Measurements from ENCODE around the gene CHRNB2.

The CHRNB2 gene

DNA sequence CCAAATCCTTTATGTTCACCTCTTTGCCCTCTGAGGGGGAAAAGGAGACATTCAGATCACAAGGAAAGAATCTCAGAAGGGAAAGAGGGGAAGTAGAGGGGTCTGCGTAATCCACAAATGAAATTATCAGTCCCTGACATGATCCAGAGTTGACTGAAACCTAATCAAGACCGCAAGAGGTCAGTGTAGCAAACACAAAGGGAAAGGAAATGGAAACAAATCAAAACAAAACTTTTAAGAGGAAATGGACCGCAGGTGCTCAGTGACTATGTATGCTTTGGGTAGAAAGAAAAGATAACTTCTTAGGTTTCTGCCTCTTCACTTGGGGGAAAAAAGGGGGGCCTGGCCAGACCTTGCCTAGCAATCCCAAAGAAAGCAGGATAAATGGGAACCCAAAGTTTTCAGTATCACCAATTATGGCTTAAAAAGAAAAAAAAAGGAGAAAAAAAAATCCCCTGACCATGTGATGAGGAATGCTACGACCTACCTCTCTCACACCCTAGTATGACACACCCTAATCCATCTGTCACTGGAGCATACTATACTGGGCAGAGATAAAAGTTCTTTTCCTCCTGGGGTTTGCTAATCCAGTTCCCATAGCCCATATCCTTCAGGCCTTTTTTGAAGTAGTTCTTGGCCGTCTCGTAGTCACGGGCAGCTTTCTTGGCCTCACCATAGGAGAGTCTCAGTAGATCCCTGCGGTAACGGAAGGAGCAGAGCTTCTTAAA, 16.9 kb downstream of the CHRNB2 start:
- Histone ChIP-seq H3K4me3 (ENCODE audit: insufficient read depth, low read length, poor library complexity, severe bottlenecking) (no peak overlapping the region), H4K20me1 (ENCODE audit: low read depth, low read length) (no peaks in the 10 kb centered on the region), H3K9me3 (ENCODE audit: insufficient read depth, low read length) (no peaks in the 10 kb centered on the region), H3K4me2 (ENCODE audit: low read depth, low read length, poor library complexity, severe bottlenecking) (no peak overlapping the region), H3K79me2 (ENCODE audit: insufficient read depth, low read length) (no peaks in the 10 kb centered on the region), H2AFZ (ENCODE audit: low read depth, low read length, severe bottlenecking) (no peak overlapping the region), H3K9me2 (replicated peaks; ENCODE audit: insufficient read depth, low read length) (no peaks in the 10 kb centered on the region), H3K9ac (ENCODE audit: low read length) (no peak overlapping the region), H3F3A (ENCODE audit: insufficient read depth) (no peaks in the 10 kb centered on the region), H3K27ac (ENCODE audit: low read depth, low read length) (no peak overlapping the region), H3K27me3 (ENCODE audit: low read length) (no peaks in the 10 kb centered on the region), H3K36me3 (ENCODE audit: low read length) (peaks cover 33% of the 10 kb centered on the region)
- TF ChIP-seq, protein P1, sequence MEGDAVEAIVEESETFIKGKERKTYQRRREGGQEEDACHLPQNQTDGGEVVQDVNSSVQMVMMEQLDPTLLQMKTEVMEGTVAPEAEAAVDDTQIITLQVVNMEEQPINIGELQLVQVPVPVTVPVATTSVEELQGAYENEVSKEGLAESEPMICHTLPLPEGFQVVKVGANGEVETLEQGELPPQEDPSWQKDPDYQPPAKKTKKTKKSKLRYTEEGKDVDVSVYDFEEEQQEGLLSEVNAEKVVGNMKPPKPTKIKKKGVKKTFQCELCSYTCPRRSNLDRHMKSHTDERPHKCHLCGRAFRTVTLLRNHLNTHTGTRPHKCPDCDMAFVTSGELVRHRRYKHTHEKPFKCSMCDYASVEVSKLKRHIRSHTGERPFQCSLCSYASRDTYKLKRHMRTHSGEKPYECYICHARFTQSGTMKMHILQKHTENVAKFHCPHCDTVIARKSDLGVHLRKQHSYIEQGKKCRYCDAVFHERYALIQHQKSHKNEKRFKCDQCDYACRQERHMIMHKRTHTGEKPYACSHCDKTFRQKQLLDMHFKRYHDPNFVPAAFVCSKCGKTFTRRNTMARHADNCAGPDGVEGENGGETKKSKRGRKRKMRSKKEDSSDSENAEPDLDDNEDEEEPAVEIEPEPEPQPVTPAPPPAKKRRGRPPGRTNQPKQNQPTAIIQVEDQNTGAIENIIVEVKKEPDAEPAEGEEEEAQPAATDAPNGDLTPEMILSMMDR (IDR thresholded peaks at IDR 0.05; ENCODE audit: insufficient read depth, low read length, poor library complexity, severe bottlenecking): no peak
- TF ChIP-seq EZH2phosphoT487 (conservative IDR thresholded peaks at IDR 0.05; ENCODE audit: low read length): no peak

DNA sequence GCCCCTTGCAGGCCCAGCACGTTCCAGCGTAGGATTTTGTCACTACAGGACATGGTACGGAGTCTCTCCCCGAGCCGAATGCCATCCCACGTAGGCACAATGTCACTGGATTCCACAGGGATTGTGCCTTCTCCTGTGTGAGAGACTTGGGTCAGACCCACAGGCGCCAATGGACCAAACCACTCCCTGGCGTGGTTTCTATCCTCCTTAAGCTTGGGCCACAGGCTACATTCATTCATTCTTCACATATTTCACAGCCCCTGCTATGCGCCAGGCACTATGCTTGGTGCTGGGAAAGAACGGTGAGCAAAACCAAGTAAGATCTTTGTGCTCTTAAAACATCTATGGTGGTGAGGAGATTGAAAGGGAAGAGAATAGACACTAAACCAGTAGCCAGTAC, 18.7 kb downstream of the CHRNB2 start:
- Histone ChIP-seq H3K27me3 (ENCODE audit: low read length) (no peaks in the 10 kb centered on the region), H3K9ac (ENCODE audit: low read length) (no peak overlapping the region), H3K9me3 (ENCODE audit: insufficient read depth, low read length) (no peaks in the 10 kb centered on the region), H3K27ac (ENCODE audit: low read depth, low read length) (no peak overlapping the region), H4K20me1 (ENCODE audit: low read depth, low read length) (no peaks in the 10 kb centered on the region), H3K79me2 (ENCODE audit: insufficient read depth, low read length) (no peaks in the 10 kb centered on the region), H2AFZ (ENCODE audit: low read depth, low read length, severe bottlenecking) (no peak overlapping the region), H3K4me3 (ENCODE audit: insufficient read depth, low read length, poor library complexity, severe bottlenecking) (no peak overlapping the region), H3K9me2 (replicated peaks; ENCODE audit: insufficient read depth, low read length) (no peaks in the 10 kb centered on the region), H3K36me3 (ENCODE audit: low read length) (peaks cover 37% of the 10 kb centered on the region), H3K4me2 (ENCODE audit: low read depth, low read length, poor library complexity, severe bottlenecking) (no peak overlapping the region), H3F3A (ENCODE audit: insufficient read depth) (no peaks in the 10 kb centered on the region)
- TF ChIP-seq, protein P1 (IDR thresholded peaks at IDR 0.05; ENCODE audit: insufficient read depth, low read length, poor library complexity, severe bottlenecking): no peak
- TF ChIP-seq EZH2phosphoT487 (conservative IDR thresholded peaks at IDR 0.05; ENCODE audit: low read length): no peak

DNA sequence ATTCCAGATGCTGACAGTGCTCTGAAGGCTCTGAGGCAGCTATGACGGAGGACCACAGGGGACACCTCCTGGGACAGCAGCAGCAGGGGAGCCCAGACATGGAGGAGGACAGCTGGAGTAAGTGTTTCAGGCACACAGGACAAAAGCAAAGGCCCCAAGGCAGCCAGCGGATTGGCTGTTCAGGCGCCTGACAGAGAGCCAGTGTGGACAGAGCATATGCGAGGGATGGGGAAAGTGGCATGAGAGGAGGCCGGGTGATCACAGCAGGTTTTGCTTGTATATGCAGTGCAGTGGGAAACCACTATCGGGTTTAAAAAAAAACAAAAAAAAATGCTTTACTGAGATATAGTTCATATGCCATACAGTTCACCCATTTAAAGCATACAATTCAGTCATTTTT, 19.1 kb downstream of the CHRNB2 start:
- Histone ChIP-seq H3K9ac (ENCODE audit: low read length) (no peak overlapping the region), H3K36me3 (ENCODE audit: low read length) (peaks cover 37% of the 10 kb centered on the region), H3K9me2 (replicated peaks; ENCODE audit: insufficient read depth, low read length) (no peaks in the 10 kb centered on the region), H3K4me3 (ENCODE audit: insufficient read depth, low read length, poor library complexity, severe bottlenecking) (no peak overlapping the region), H3K9me3 (ENCODE audit: insufficient read depth, low read length) (no peaks in the 10 kb centered on the region), H3K27me3 (ENCODE audit: low read length) (no peaks in the 10 kb centered on the region), H3K27ac (ENCODE audit: low read depth, low read length) (no peak overlapping the region), H4K20me1 (ENCODE audit: low read depth, low read length) (no peaks in the 10 kb centered on the region), H3K79me2 (ENCODE audit: insufficient read depth, low read length) (no peaks in the 10 kb centered on the region), H3K4me2 (ENCODE audit: low read depth, low read length, poor library complexity, severe bottlenecking) (no peak overlapping the region), H3F3A (ENCODE audit: insufficient read depth) (no peaks in the 10 kb centered on the region), H2AFZ (ENCODE audit: low read depth, low read length, severe bottlenecking) (no peak overlapping the region)
- TF ChIP-seq, protein P1 (IDR thresholded peaks at IDR 0.05; ENCODE audit: insufficient read depth, low read length, poor library complexity, severe bottlenecking): no peak
- TF ChIP-seq EZH2phosphoT487 (conservative IDR thresholded peaks at IDR 0.05; ENCODE audit: low read length): no peak
